ENCODE data around the gene SMIM5.
"Not testable (repeated sequence)": the region's sequence is repeated elsewhere in the genome, so short reads cannot be mapped to it uniquely, and the experiment has no call there.

The SMIM5 gene

GRCh38 chr17:75624021-75624420, 9.2 kb upstream of the SMIM5 start:
- DNase-seq (ENCODE audit: low read depth in 4 of 4, low spot score in 1 of 4) = no peak

DNA sequence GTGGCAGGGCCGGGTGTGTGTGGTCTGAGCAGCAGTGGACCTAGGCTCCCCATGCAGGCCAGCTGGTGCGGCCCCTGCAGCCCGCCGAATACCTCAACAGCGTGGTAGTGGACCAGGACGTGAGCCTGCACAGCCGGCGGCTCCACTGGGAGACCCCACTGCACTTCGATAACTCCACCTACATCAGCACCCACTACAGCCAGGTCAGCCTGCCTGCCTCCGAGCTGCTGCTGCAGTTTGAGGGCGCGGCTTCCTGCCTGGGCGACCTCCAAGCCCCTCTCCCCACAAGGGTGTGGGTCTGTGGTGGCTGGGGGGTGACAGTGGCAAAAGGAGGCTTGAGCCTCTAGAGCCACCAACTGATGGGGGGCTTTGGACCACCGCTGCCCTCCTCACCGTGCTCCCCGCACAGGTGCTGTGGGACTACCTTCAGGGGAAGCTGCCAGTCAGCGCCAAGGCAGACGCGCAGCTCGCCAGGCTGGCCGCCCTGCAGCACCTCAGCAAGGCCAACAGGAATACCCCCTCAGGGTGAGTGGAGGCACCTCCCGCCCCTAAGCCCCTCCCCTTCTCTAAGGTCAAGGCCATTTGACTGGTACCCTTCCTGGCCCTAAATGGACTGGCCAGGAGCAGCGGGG, 8.4 kb upstream of the SMIM5 start:
- DNase-seq (ENCODE audit: low read depth in 4 of 4, low spot score in 1 of 4) = no peak

GRCh38 chr17:75625813-75626486, 7.3 kb upstream of the SMIM5 start:
- DNase-seq (ENCODE audit: low read depth in 4 of 4, low spot score in 1 of 4) = no peak

DNA sequence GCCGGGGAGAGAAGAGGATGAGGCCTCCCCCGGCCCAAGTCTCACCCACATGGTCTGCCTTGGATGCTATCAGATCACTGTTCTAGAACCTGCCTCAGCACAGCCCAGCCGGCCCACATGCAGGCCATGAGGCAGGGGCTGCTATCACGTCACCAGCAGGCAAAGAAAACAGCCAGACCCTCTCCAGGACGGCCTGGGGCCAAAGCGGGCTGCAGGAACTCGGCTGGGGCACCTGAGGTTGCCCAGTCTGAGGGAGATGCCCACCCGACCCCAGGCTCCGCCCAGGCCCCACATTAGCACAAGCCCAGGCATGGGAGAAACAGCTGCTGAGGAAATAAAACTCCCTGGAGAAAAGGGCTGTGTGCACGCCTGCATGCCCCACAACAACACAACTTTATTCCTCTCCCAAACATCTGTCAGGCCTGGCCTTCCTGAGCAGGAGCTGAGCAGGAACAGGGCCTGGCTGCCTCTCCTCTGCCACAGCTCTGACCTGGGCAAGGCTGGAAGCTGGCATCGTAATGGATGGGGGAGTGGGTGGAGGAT, 6.7 kb upstream of the SMIM5 start:
- no peak for DNase-seq (ENCODE audit: low read depth in 4 of 4, low spot score in 1 of 4)

DNA sequence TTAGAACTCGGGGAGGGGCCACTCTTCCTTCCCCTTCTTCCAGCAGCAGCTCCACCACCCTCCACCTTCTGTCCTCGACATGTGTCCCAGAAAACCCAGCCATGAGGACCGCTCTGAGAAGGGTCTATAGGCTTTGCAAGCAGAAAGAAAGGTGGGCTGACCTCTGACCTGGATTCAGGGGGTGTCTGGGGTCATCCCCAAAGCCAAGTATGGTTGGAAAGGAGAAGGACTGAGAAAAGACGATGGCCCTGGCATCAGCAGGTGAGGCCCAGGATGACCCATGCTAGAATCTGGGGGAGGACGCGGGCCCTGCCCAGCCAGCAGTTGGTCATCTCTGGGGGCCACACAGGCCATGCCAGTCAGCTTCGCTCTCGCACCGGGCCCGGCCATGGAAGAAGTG, 6.1 kb upstream of the SMIM5 start:
- no peak for DNase-seq (ENCODE audit: low read depth in 4 of 4, low spot score in 1 of 4)

GRCh38 chr17:75628425-75628824, 4.8 kb upstream of the SMIM5 start:
- no peak for DNase-seq (ENCODE audit: low read depth in 4 of 4, low spot score in 1 of 4)

GRCh38 chr17:75629157-75629556, 4.1 kb upstream of the SMIM5 start:
- no peak for DNase-seq (ENCODE audit: low read depth in 4 of 4, low spot score in 1 of 4)

GRCh38 chr17:75630071-75630917, 2.9 kb upstream of the SMIM5 start:
- no peak for DNase-seq (ENCODE audit: low read depth in 4 of 4, low spot score in 1 of 4)

- DNase-seq (ENCODE audit: low read depth in 4 of 4, low spot score in 1 of 4) = no peak
These were observed 1.9 kb upstream of the SMIM5 start for GRCh38 chr17:75631353-75631752.

DNA sequence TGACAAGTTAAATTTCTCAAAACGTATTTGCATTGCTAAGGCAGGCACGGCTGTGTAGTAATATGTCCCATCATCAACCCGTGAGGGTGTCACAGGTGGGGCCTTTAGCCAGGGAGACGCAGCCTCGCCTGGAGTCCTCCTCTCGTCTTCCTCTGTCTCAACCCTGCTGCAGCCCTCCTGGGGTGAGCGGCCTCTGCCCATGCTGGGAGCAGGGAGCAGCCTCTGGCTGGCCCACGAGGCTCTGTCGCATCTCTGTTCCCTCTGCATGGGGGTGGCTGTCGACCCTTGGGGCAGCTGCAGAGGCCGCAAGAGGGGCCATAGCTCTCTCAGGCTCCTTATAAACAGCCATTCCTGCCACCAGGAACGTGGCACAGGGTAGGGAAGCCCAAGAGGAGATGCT, 806 bp upstream of the SMIM5 start:
- DNase-seq (ENCODE audit: low read depth in 4 of 4, low spot score in 1 of 4) = no peak

- DNase-seq (ENCODE audit: low read depth in 4 of 4, low spot score in 1 of 4) = peak in 3 of 4 experiments; percentile 20 to 23 (median 23)
These were observed 497 bp downstream of the SMIM5 start for GRCh38 chr17:75633486-75634375.

DNA sequence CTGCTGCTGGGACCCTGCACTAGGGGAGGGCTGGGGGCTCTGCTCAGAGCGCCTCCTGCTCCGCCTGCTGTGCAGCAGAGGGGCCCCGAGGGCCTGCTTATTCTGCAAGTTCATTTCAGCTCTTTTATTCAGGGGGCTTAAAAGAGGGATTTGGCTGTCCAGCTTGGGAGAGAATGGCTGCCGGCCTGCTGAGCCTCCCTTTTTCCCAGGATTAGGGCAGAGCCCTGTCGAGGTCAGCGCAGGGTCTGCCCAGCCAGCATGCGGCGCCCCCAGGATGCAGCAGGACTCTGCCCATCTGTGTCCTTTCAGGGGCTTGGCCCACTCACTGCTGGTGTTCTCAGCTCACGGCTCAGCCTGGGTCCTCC, 1.1 kb downstream of the SMIM5 start:
- DNase-seq (ENCODE audit: low read depth in 4 of 4, low spot score in 1 of 4) = no peak

DNA sequence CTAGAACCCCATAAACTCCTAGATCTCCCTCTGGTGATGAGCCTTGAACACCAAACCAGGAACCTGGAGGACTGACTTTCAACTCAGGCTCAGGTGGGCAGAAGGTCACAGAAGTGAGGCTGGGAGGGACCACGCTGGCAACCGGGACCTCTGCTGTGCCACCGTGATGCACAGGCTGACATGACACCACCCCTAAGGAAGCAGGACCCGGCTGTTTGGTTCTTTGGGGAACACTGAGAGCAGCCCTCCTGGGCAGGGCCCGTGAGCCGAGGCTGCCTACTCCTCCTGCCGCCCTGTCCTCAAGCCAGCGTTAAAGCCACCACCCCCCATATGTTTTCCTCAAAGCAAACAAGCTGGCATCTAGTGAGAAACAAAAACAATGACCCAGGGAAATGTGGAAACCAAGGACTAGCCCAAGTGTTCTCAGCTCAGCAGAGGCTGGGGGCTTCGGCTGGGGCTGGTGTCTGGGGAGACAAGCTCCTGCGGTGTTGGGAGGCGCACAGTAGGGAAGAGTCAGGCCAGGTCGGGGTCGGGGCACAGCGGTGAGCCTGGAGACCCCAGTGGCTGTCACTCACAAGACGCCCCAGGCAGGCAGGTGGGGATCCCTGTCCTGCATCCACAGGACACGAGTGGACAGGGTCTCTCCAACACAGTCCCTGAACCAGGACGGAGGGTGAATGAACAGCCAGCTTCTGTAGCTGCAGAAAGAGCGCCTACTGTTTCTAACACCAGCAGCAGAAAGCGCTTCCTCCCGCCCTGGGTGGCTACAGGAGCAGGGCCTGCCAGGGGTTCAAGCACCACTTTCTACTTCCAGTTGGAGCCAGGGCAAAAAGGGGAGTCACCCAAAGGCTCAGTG, 1.7 kb downstream of the SMIM5 start:
- DNase-seq (ENCODE audit: low read depth in 4 of 4, low spot score in 1 of 4) = no peak

GRCh38 chr17:75635610-75636202, 2.5 kb downstream of the SMIM5 start:
- no peak for DNase-seq (ENCODE audit: low read depth in 4 of 4, low spot score in 1 of 4)

DNA sequence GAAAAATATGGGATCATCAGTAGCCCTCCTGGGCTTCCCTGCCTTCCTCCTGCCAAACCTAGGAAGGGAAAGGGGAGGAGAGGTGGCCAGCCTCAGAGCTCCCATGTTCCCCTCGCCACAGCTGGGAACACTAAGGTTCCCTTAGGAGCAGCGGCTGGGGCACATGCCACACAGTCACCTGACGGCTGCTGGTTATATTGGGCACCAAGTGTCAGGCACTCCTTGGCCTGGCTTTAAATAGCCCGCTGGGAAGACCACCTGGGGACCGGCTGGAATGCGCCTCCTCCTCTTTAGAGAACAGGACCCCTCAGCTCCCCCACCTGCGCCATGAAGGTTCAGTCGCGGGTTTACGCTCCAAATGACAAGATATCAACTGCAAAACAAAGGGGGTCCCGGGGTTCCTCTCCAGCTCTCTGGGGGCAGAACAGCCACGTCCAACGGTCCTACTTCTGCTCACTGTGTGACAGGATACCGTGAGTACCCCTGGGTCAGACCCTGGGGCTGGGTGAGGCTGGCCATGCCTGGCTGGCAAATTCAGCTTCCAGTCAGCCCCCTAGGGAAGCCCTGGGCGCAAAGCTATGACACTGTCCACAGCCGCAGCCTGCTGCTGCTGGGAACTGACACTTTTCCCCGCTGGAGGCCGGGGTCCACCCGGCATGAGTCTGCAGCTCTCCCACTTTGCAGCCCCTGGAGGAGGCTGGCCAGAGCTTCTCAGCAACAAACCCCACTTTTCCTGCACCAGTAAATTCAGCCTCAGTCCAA, 3.3 kb downstream of the SMIM5 start:
- no peak for DNase-seq (ENCODE audit: low read depth in 4 of 4, low spot score in 1 of 4)

GRCh38 chr17:75637143-75637538, 3.9 kb downstream of the SMIM5 start:
- DNase-seq (ENCODE audit: low read depth in 4 of 4, low spot score in 1 of 4) = no peak

DNA sequence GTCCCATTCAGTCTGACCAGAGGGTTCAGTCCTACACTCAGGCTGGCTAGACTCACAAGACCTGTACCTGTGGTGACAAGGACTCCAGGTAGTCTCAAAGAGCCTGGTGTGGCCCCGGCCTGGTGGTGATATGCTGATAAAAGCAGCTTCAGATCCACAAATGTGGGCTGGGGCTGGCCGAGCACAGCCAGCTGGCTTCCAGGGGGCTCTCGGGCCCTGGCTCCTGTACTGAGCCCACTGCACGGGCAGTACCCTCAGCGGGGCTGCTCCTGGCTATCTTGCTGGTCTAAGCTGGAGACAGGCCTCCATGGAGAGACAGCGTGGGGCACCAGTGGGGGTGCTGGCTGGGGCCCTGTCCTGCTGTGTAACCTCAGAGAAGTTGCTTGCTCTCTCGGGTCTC, 4.3 kb downstream of the SMIM5 start:
- no peak for DNase-seq (ENCODE audit: low read depth in 4 of 4, low spot score in 1 of 4)

- not testable (repeated sequence) for DNase-seq (ENCODE audit: low read depth in 4 of 4, low spot score in 1 of 4)
These were observed 4.8 kb downstream of the SMIM5 start for GRCh38 chr17:75638039-75638438.

- DNase-seq (ENCODE audit: low read depth in 4 of 4, low spot score in 1 of 4) = no peak
These were observed 5.7 kb downstream of the SMIM5 start for GRCh38 chr17:75638893-75639292.
